Body of pancreas (tissue), 4 donors: Measurements from ENCODE around the gene SPTSSB. TPM values are rescaled to one million over a fixed set of nuclear protein-coding genes. Genes with fewer than 3 reads are reported as not detected.

Experiments used
- ATAC-seq: fragments of 150-250 bp; one replicate; pipeline ENCODE4 v1.9.1; 2016
- DNase-seq, 4 donors: peaks; one replicate each; pipeline ENCODE4 v3.0.0-alpha.2; 2019
- H3K27ac ChIP-seq, 4 donors: fragments of 200-600 bp; sonication (generic); 1 replicate in 3 of 4; 2 replicates in 1 of 4; pipeline versions ENCODE4 v1.5.1 to v1.6.1; 2016 to 2019; ENCODE audit warnings: mild to moderate bottlenecking in 1 of 4, mixed read lengths in 1 of 4, moderate library complexity in 1 of 4
- H3K27me3 ChIP-seq, 2 donors: fragments of 200-600 bp; sonication (generic); one replicate each; pipeline ENCODE4 v1.6.0; 2016; ENCODE audit warnings: mild to moderate bottlenecking in 1 of 2
- H3K36me3 ChIP-seq, 2 donors: fragments of 200-600 bp; sonication (generic); replicated peaks in 1 of 2; 2 replicates each; pipeline ENCODE4 v1.5.1; 2016; ENCODE audit warnings: low read depth in 2 of 2; ENCODE audit not compliant: insufficient read depth in 1 of 2
- H3K4me1 ChIP-seq: fragments of 200-600 bp; sonication (generic); one replicate; pipeline ENCODE4 v1.6.0; 2016
- H3K4me3 ChIP-seq, 2 donors: fragments of 200-600 bp; sonication (generic); 1 replicate in 1 of 2; 2 replicates in 1 of 2; pipeline ENCODE4 v1.5.1; 2016 to 2019
- H3K9me3 ChIP-seq, 3 donors: fragments of 200-600 bp; sonication (generic); 1 replicate in 2 of 3; 2 replicates in 1 of 3; pipeline ENCODE4 v1.5.1; 2016
- CTCF ChIP-seq, 7 experiments: fragments of 450-650 bp in 4 of 7; fragments of 200-600 bp in 3 of 7; sonication (generic) in 3 of 7; IDR thresholded peaks; one replicate each; pipeline ENCODE4 v1.5.1; 2016 to 2019; ENCODE audit warnings: antibody characterized with exemption in 7 of 7
- POLR2A ChIP-seq, 3 donors: fragments of 450-650 bp; IDR thresholded peaks; one replicate each; pipeline ENCODE4 v1.6.1; 2016; ENCODE audit warnings: antibody characterized with exemption in 3 of 3, mild to moderate bottlenecking in 2 of 3
- WGBS, 2 donors: methylation state at CpG; one replicate each; pipeline ENCODE4 v1.1.5; 2017; 5-methylcytosine and 5-hydroxymethylcytosine counted together
- intact Hi-C: fragments of 100-400 bp; cut with DNase I; formaldehyde crosslinking; loops from one replicate; pipeline ENCODE4 v1.15.1; 2023
- total RNA-seq, 2 donors: library from RNA; depleted of rRNA; stranded (reverse); fragments of >200 nt; gene quantifications; one replicate each; pipeline ENCODE4 v1.1.0, GENCODE V29; 2016

SPTSSB gene
- total RNA-seq, 2 donors from 2014 or later, result 3.4 TPM; not detected in 1

- intact Hi-C loops, result no loop called here
- H3K27me3 ChIP-seq, result no peaks in the 10 kb centered on the region
- H3K4me3 ChIP-seq, result no peak overlapping the region
- ATAC-seq, result no peak
- H3K27ac ChIP-seq, result no peak overlapping the region
- WGBS, 2 donors, result 83 to 90% methylated on average over 3 of the region's 3 CpGs
- no peaks in the 10 kb centered on the region for H3K36me3 ChIP-seq
- DNase-seq, result no peak
- no peaks in the 10 kb centered on the region for H3K4me1 ChIP-seq
- no peak for TF ChIP-seq POLR2A (IDR thresholded peaks at IDR 0.05)
- no peak for TF ChIP-seq CTCF (IDR thresholded peaks at IDR 0.05)
- H3K9me3 ChIP-seq, result no peaks in the 10 kb centered on the region
Measured at GRCh38 chr3:161319867-161320266, 51.5 kb downstream of the SPTSSB start.

- H3K4me3 ChIP-seq, result no peak overlapping the region
- TF ChIP-seq POLR2A (IDR thresholded peaks at IDR 0.05) (no peak), CTCF (IDR thresholded peaks at IDR 0.05) (no peak)
- H3K27ac ChIP-seq, result no peak overlapping the region
- no peaks in the 10 kb centered on the region for H3K9me3 ChIP-seq
- WGBS, 2 donors, result 84 to 93% methylated on average over 2 of the region's 2 CpGs
- intact Hi-C loops, result no loop called here
- no peaks in the 10 kb centered on the region for H3K27me3 ChIP-seq
- H3K4me1 ChIP-seq, result no peaks in the 10 kb centered on the region
- DNase-seq (no peak), ATAC-seq (no peak)
- no peaks in the 10 kb centered on the region for H3K36me3 ChIP-seq
Measured at GRCh38 chr3:161317077-161317476, 54.2 kb downstream of the SPTSSB start.

- no peak overlapping the region for H3K27ac ChIP-seq
- no peaks in the 10 kb centered on the region for H3K36me3 ChIP-seq
- intact Hi-C loops, result no loop called here
- no peaks in the 10 kb centered on the region for H3K9me3 ChIP-seq
- WGBS, 2 donors, result 92 to 97% methylated on average over 3 of the region's 3 CpGs
- no peaks in the 10 kb centered on the region for H3K4me1 ChIP-seq
- H3K4me3 ChIP-seq, result no peak overlapping the region
- ATAC-seq, result no peak
- no peak for TF ChIP-seq POLR2A (IDR thresholded peaks at IDR 0.05)
- no peak for TF ChIP-seq CTCF (IDR thresholded peaks at IDR 0.05)
- no peak for DNase-seq
- H3K27me3 ChIP-seq, result no peaks in the 10 kb centered on the region
Measured at GRCh38 chr3:161316006-161316689, 55.2 kb downstream of the SPTSSB start.

DNA sequence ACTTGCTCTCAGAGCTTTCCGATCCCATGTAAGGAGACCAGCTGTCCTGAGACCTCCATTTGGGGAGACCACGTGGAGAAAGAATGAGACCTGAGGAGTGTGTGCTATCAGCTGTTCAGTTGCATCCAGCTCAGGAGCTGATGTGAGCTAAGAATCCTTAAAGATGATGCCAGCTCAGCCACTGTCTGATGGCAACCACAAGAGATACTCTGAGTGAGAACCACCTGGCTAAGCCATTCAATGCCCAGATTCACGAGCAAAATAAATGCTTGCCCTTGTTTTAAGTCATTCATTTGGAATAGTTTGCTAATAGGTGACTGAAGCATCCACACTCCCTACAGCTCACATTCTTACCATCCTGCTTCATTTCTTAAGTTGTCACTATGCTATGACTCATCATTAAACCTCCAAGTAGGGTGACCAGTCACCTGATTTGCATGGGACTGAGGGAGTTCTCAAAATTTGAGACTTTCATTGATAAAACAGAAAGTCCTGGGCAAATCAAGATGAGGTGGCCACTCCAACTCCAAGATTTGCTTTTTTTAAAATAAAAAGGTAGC lies 56.4 kb downstream of the SPTSSB start:
- ATAC-seq (no peak), DNase-seq (no peak)
- Histone ChIP-seq H3K36me3 (no peaks in the 10 kb centered on the region), H3K4me3 (no peak overlapping the region), H3K9me3 (no peaks in the 10 kb centered on the region), H3K27me3 (no peaks in the 10 kb centered on the region), H3K27ac (no peak overlapping the region), H3K4me1 (no peaks in the 10 kb centered on the region)
- whole genome bisulfite sequencing, 2 donors, result 90 to 91% methylated on average over 3 of the region's 3 CpGs
- no peak for TF ChIP-seq CTCF (IDR thresholded peaks at IDR 0.05)
- intact Hi-C loops, result no loop called here
